ENCODE measurements around the gene ETV6. TPM values are rescaled to one million over a fixed set of nuclear protein-coding genes. Genes with fewer than 3 reads are reported as not detected.
"Not testable (repeated sequence)": the region's sequence is repeated elsewhere in the genome, so short reads cannot be mapped to it uniquely, and the experiment has no call there.

Gene ETV6
- polyA plus RNA-seq, 3 donors, result 6.8 to 45.1 (median 11.7) TPM

DNA sequence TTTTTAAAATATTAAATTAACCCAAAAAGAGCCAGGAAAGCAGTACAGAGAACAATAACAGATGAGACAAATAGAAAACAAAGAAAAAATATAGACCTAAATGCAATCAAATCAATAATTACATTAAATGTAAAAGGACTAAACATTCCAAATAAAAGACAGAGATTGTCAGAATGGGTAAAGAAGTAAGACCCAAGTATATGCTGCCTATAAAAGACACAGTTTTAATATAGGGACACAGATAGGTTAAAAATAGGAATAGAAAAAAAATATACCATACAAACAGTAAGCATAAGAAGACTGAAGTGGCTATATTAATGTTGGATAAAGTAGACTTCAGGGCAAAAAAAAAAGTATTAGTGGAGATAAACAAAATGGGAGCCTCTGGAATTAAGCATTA is 258.2 kb downstream of the ETV6 start:
- Histone ChIP-seq H2AFZ (ENCODE audit: insufficient read depth, low read depth, low read length, poor library complexity, severe bottlenecking) (no peak overlapping the region), H3K4me2 (replicated peaks; ENCODE audit: extremely low read depth, low read length, poor library complexity, severe bottlenecking) (no peak overlapping the region), H3K27ac (ENCODE audit: low read depth in 1 of 2, low read length in 2 of 2) (no peak overlapping the region), H3K36me3 (replicated peaks in 1 of 2; ENCODE audit: control insufficient read depth in 1 of 2, insufficient read depth in 2 of 2, low read length in 2 of 2) (no peaks in the 10 kb centered on the region), H3K4me1 (ENCODE audit: control insufficient read depth in 1 of 2, insufficient read depth in 2 of 2, low read length in 2 of 2) (no peaks in the 10 kb centered on the region), H3K79me2 (ENCODE audit: insufficient read depth, low read length) (no peaks in the 10 kb centered on the region), H3K27me3 (ENCODE audit: control insufficient read depth in 2 of 2, insufficient read depth in 2 of 2, low read length in 2 of 2) (no peaks in the 10 kb centered on the region), H4K20me1 (ENCODE audit: insufficient read depth, low read length) (no peaks in the 10 kb centered on the region), H3K4me3 (replicated peaks in 1 of 3; ENCODE audit: low read depth in 2 of 3, low read length in 3 of 3) (no peak overlapping the region), H3K9ac (ENCODE audit: insufficient read depth, low read length, poor library complexity, severe bottlenecking) (no peak overlapping the region), H3K9me3 (replicated peaks in 1 of 2; ENCODE audit: control insufficient read depth in 1 of 2, insufficient read depth in 1 of 2, low read length in 2 of 2) (peaks cover 6 to 7% of the 10 kb centered on the region in 2 donors)
- Mint-ChIP-seq H3K4me1 (no peaks in the 10 kb centered on the region), H3K27ac (no peak overlapping the region), H3K4me3 (no peak overlapping the region), H3K9me3 (peaks cover 27 to 38% (median 35%) of the 10 kb centered on the region in 7 donors), H3K36me3 (peaks cover 1 to 3% of the 10 kb centered on the region in 2 donors), H3K27me3 (ENCODE audit: low read depth in 3 of 3) (peaks cover 0 to 5% (median 1%) of the 10 kb centered on the region in 3 donors)
- TF ChIP-seq, protein P1, sequence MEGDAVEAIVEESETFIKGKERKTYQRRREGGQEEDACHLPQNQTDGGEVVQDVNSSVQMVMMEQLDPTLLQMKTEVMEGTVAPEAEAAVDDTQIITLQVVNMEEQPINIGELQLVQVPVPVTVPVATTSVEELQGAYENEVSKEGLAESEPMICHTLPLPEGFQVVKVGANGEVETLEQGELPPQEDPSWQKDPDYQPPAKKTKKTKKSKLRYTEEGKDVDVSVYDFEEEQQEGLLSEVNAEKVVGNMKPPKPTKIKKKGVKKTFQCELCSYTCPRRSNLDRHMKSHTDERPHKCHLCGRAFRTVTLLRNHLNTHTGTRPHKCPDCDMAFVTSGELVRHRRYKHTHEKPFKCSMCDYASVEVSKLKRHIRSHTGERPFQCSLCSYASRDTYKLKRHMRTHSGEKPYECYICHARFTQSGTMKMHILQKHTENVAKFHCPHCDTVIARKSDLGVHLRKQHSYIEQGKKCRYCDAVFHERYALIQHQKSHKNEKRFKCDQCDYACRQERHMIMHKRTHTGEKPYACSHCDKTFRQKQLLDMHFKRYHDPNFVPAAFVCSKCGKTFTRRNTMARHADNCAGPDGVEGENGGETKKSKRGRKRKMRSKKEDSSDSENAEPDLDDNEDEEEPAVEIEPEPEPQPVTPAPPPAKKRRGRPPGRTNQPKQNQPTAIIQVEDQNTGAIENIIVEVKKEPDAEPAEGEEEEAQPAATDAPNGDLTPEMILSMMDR (IDR thresholded peaks at IDR 0.05), result no peak
- DNase-seq, result no peak
- intact Hi-C loops (cut with micrococcal nuclease), result no loop called here

DNA sequence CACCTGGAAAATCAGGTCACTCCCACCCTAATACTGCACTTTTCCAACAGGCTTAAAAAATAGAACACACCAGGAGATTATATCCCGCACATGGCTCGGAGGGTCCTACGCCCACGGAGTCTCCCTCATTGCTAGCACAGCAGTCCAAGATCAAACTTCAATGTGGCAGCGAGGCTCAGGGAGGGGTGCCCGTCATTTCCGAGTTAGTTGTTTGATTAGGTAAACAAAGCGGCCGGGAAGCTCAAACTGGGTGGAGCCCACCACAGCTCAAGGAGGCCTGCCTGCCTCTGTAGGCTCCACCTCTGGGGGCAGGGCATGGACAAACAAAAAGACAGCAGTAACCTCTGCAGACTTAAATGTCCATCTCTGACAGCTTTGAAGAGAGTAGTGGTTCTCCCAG is 259.9 kb downstream of the ETV6 start:
- H3K27ac ChIP-seq (ENCODE audit: low read depth in 1 of 2, low read length in 2 of 2); H3K79me2 ChIP-seq (ENCODE audit: insufficient read depth, low read length); H3K4me1 Mint-ChIP-seq; DNase-seq; H3K9me3 ChIP-seq (replicated peaks in 1 of 2; ENCODE audit: control insufficient read depth in 1 of 2, insufficient read depth in 1 of 2, low read length in 2 of 2); H3K4me3 ChIP-seq (replicated peaks in 1 of 3; ENCODE audit: low read depth in 2 of 3, low read length in 3 of 3); H3K36me3 Mint-ChIP-seq; H3K4me3 Mint-ChIP-seq; intact Hi-C loops (cut with micrococcal nuclease); H3K36me3 ChIP-seq (replicated peaks in 1 of 2; ENCODE audit: control insufficient read depth in 1 of 2, insufficient read depth in 2 of 2, low read length in 2 of 2); H3K4me2 ChIP-seq (replicated peaks; ENCODE audit: extremely low read depth, low read length, poor library complexity, severe bottlenecking); H3K27me3 Mint-ChIP-seq (ENCODE audit: low read depth in 3 of 3); H3K27me3 ChIP-seq (ENCODE audit: control insufficient read depth in 2 of 2, insufficient read depth in 2 of 2, low read length in 2 of 2); H3K4me1 ChIP-seq (ENCODE audit: control insufficient read depth in 1 of 2, insufficient read depth in 2 of 2, low read length in 2 of 2); H2AFZ ChIP-seq (ENCODE audit: insufficient read depth, low read depth, low read length, poor library complexity, severe bottlenecking); H3K27ac Mint-ChIP-seq; H3K9ac ChIP-seq (ENCODE audit: insufficient read depth, low read length, poor library complexity, severe bottlenecking); H4K20me1 ChIP-seq (ENCODE audit: insufficient read depth, low read length): not testable (repeated sequence)
- peaks cover 27 to 38% (median 35%) of the 10 kb centered on the region in 7 donors for H3K9me3 Mint-ChIP-seq
- WGBS (ENCODE audit: insufficient coverage), result no CpG with 5 or more reads among the region's 9 CpGs

Data from CD14-positive monocyte (primary cell).